Stimulated activated naive CD8-positive, alpha-beta T cell treated with anti-CD3 and anti-CD28 coated beads, Interleukin-15, amount 100 ng/mL, for 72 hours (primary cell): ENCODE measurements around the gene GGTLC1.
"Not testable (repeated sequence)": the region's sequence is repeated elsewhere in the genome, so short reads cannot be mapped to it uniquely, and the experiment has no call there.

Source experiments
- ATAC-seq: fragments of 150-1000 bp; cut with Tn5 transposase; 2 replicates; pipeline ENCODE4 v1.10.0; 2021; ENCODE audit warnings: mild to moderate bottlenecking, moderate library complexity
- DNase-seq, 2 donors: peaks; one replicate each; pipeline ENCODE4 v3.0.0; 2021 to 2022
- H3K27ac Mint-ChIP-seq, 2 donors: one replicate each; pipeline ENCODE4 v1.8.0; 2022; ENCODE audit warnings: mild to moderate bottlenecking in 2 of 2, mixed read lengths in 2 of 2, moderate library complexity in 2 of 2
- H3K27me3 Mint-ChIP-seq: one replicate; pipeline ENCODE4 v1.8.0; 2022; ENCODE audit warnings: mixed read lengths
- H3K4me1 Mint-ChIP-seq: one replicate; pipeline ENCODE4 v1.8.0; 2022; ENCODE audit warnings: mild to moderate bottlenecking, mixed read lengths
- H3K4me3 Mint-ChIP-seq, 2 donors: one replicate each; pipeline ENCODE4 v1.8.0; 2022; ENCODE audit warnings: mild to moderate bottlenecking in 2 of 2, mixed read lengths in 2 of 2, moderate library complexity in 1 of 2
- H3K9me3 Mint-ChIP-seq, 2 donors: one replicate each; pipeline ENCODE4 v1.8.0; 2022; ENCODE audit warnings: mixed read lengths in 2 of 2

GGTLC1 gene

DNA sequence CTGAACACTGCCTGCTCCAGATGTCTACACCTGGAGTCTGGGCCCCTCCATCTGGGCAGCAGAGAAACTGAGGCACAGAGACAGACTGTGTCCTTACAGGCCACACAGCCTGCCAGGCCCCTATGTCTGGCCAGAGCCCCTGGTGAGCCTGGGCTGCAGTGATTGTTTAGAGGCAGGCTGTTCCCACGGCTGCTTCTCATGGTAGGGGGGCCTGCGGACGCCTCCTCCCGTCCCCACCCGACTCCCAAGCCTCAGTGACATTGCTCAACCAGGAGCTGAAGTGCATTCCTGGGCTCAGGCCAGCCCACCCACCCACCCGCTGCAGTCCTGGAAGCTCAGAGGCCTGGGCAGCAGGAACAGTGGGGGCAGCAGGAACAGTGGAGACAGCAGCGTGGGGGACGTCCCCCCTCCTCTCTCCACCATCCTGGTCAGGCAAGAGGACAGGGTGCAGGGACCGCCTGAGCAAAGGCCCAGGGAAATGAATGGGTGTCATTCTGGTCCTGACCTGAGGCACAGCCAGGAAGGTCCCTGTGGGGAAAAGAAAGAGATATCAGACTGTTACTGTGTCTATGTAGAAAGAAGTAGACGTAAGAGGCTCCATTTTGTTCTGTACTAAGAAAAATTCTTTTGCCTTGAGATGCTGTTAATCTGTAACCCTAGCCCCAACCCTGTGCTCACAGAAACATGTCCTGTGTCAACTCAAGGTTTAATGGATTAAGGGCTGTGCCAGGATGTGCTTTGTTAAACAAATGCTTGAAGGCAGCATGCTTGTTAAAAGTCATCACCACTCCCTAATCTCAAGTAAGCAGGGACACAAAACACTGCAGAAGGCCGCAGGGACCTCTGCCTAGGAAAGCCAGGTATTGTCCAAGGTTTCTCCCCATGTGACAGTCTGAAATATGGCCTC is 6.2 kb downstream of the GGTLC1 start:
- H3K27ac Mint-ChIP-seq, H3K9me3 Mint-ChIP-seq, ATAC-seq, DNase-seq, H3K4me1 Mint-ChIP-seq, H3K27me3 Mint-ChIP-seq, H3K4me3 Mint-ChIP-seq: not testable (repeated sequence)

DNA sequence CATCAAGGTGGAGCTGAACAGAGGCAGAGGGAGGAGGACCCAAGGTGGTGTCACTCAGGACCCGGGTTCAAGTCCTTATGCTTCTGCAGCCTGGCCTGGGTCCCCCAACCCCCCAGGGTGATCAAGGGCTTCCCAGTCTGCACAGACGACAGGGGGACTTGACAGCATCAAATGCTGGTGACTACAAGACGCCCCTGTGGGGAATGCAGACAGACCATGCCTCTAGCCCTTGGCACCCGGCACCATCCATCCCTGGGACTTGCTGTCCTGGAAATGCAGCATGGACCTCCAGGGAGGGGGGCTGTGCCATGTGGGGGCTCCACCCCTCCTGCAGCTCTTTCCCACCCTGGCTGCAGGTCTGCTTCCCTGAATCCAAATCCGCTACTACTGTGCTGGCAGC is 7.1 kb downstream of the GGTLC1 start:
- not testable (repeated sequence) for ATAC-seq, DNase-seq, H3K4me1 Mint-ChIP-seq, H3K27ac Mint-ChIP-seq, H3K4me3 Mint-ChIP-seq, H3K27me3 Mint-ChIP-seq, H3K9me3 Mint-ChIP-seq

DNA sequence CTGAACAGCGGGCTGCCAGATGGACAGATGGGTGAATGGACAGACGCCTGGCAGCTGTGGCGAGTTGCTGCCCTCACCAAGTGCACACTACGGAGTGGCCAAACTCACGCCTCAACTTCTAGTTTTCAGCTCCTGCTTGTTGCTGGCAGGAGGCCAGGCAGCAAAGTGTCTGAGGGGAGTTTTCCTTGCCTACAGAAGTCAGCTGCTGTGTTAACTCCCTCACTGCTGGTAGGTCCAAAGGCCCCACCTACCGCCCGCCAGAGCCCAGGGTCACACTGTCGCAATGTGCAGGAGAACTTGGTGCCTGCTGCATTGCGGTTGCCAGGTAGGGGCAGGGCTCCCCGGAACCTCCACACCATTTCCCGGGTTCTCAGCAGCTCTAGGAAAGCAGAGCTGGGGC is 7.6 kb downstream of the GGTLC1 start:
- not testable (repeated sequence) for DNase-seq, ATAC-seq, H3K4me1 Mint-ChIP-seq, H3K9me3 Mint-ChIP-seq, H3K4me3 Mint-ChIP-seq, H3K27me3 Mint-ChIP-seq
- H3K27ac Mint-ChIP-seq: peak overlapping the region in 1 of 2 donors; percentile 74

DNA sequence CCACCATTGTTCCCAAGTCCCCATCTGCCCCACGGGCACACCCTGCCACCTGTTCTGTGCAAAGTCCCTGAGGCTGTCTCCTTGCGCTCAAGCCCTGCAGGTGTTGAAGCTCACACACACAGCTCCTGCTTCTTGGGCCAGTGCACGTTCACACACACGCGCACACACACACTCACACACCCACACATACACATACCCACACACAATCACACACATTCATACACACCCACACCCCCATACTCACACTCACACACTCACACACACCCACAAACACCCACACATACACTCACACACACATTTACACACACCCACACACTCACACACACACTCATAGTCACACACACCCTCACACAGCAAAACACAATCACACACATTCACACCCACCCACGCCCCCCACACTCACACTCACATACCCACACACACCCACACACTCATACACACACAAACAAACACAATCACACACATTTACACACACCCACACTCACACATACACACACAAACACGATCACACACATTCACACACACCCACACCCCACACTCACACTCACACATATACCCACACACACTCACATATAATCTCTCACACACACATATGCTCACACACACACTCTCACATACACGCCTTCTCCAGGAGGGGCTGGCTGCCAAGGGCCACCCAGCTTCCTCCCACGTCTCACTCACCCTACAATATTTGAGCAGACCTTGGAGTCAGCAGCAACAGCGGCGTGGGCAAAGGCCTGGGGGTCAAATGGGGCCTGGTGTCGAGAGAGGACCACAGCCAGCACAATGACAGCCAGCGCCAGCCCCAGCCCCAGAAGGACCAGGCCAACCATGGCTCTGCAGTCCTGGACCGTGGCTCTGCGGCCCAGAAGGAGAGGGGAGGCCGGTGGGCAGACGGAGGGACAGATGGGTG is 8.4 kb downstream of the GGTLC1 start:
- not testable (repeated sequence) for H3K9me3 Mint-ChIP-seq, DNase-seq, H3K4me3 Mint-ChIP-seq, ATAC-seq, H3K27me3 Mint-ChIP-seq, H3K4me1 Mint-ChIP-seq
- H3K27ac Mint-ChIP-seq: peak overlapping the region in 1 of 2 donors; percentile 15

DNA sequence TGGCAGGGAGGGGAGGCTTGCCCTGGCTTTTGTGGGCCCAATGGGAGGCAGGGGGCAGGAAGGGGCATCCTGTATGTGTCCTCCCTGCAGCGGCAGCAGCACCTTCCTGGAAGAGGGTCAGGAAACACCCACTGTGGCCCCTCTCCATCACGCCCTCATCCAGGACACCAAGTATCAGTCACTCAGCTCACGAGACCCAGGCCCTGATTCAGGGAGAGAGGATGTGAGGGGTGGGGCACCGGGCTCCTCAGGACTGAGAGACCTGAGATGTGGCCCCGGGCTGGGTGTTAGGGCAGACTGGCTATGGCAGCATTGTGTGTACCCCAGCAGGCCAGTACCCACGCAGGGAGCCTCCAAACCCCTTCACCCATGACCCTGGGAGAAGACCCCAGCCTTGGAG is 9.2 kb downstream of the GGTLC1 start:
- H3K4me1 Mint-ChIP-seq, H3K9me3 Mint-ChIP-seq, H3K4me3 Mint-ChIP-seq, H3K27me3 Mint-ChIP-seq, H3K27ac Mint-ChIP-seq, ATAC-seq, DNase-seq: not testable (repeated sequence)

DNA sequence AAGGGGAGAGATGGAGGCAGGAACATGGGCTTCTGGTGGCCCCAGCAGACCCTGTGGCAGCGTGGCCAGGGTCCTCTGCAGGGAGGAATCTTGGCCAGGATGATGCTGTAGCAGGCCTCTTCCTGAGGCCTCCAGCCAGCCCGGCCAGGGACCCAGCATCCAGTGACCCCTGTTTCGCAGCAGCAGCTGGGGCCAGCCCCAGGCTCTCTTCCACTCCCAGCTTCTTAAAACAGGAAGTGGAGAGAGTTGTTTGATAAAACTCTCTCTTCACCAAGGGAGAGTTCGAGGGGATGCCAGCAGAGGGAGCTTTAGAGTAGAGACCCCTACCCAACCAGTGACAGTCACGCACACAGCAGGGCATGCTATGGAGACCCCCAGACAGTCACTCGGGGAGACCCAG is 10.1 kb downstream of the GGTLC1 start:
- not testable (repeated sequence) for H3K27me3 Mint-ChIP-seq

GRCh38 chr20:23974966-23975365 is 13.6 kb downstream of the GGTLC1 start:
- no peaks in the 10 kb centered on the region for H3K9me3 Mint-ChIP-seq
- no peak for ATAC-seq
- H3K4me1 Mint-ChIP-seq: no peaks in the 10 kb centered on the region
- DNase-seq: no peak
- peaks cover 10% of the 10 kb centered on the region for H3K27me3 Mint-ChIP-seq
- H3K27ac Mint-ChIP-seq: peak overlapping the region in 1 of 2 donors; percentile 41
- H3K4me3 Mint-ChIP-seq: no peak overlapping the region

More for the DNA sequence above, 10.1 kb downstream of the GGTLC1 start:
- not testable (repeated sequence) for H3K4me3 Mint-ChIP-seq, DNase-seq, ATAC-seq, H3K4me1 Mint-ChIP-seq, H3K9me3 Mint-ChIP-seq, H3K27ac Mint-ChIP-seq

DNA sequence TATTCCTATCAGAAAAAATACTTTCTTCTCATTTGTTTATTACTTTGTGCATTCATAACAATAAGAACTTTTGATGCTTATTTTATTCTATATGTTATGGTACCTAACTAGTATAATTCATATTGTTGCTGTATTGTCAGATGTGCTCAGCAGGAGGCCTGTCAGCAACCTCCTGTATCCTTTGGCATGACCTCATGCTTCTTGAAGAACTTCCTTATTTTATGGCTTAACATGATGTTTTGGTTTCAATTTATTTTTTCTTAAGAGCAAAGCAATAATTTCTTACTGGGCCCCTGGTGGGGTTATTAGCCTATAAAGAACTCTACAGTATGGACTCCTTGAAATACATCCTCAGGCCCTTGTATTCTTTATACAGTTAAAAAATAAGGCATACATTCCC is 17.3 kb downstream of the GGTLC1 start:
- peaks cover 8% of the 10 kb centered on the region for H3K4me1 Mint-ChIP-seq
- no peak overlapping the region for H3K27ac Mint-ChIP-seq
- DNase-seq: no peak
- H3K27me3 Mint-ChIP-seq: peaks cover 10% of the 10 kb centered on the region
- H3K9me3 Mint-ChIP-seq: peaks cover 1 to 3% of the 10 kb centered on the region in 2 donors
- ATAC-seq: no peak
- no peak overlapping the region for H3K4me3 Mint-ChIP-seq

DNA sequence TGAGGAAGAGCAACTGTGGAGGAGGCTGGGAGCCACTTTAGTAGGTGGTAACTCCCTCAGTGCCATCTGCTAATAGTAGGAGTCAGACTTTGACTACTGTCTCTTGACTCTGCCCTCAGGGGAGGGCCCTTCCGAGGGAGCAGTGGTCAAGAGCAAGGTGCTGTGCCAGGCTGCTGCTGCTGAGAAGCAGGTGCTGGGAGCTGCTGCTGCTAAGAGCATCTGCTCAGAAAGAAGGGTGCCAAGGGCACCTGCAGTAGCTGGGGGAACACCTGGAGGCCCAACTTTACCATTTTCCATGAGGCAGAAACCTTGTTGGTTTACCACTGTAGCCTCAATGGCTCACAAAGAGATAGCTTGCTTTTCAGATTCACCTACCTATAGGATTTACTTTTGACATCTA is 18.5 kb downstream of the GGTLC1 start:
- no peak overlapping the region for H3K27ac Mint-ChIP-seq

DNA sequence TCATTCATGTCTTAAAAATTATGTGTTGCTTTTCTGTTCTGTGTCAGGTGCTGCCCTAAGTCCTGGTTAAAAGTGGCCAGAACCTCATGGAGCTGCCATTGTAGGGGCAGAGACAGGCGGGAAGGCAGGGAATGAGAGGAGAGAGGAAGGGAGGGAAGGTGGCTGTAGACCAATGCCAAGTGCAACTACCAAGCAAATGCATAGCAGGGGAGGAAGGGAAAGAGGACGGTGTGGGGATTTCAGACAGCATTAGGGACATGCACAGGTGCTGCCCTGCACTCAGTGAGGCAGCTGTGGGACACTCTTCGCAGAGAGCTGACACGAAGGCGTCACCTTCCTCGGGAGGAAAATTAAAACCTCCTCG is 21.0 kb downstream of the GGTLC1 start:
- no peak overlapping the region for H3K27ac Mint-ChIP-seq
- DNase-seq (no peak), ATAC-seq (no peak)
- peaks cover 8% of the 10 kb centered on the region for H3K4me1 Mint-ChIP-seq
- H3K9me3 Mint-ChIP-seq: peaks cover 9 to 11% of the 10 kb centered on the region in 2 donors
- no peaks in the 10 kb centered on the region for H3K27me3 Mint-ChIP-seq
- H3K4me3 Mint-ChIP-seq: no peak overlapping the region

More for the DNA sequence above, 18.5 kb downstream of the GGTLC1 start:
- DNase-seq: no peak
- Mint-ChIP-seq H3K27me3 (peaks cover 9% of the 10 kb centered on the region), H3K4me3 (no peak overlapping the region), H3K4me1 (peaks cover 8% of the 10 kb centered on the region), H3K9me3 (peaks cover 4 to 11% of the 10 kb centered on the region in 2 donors)
- ATAC-seq: no peak

DNA sequence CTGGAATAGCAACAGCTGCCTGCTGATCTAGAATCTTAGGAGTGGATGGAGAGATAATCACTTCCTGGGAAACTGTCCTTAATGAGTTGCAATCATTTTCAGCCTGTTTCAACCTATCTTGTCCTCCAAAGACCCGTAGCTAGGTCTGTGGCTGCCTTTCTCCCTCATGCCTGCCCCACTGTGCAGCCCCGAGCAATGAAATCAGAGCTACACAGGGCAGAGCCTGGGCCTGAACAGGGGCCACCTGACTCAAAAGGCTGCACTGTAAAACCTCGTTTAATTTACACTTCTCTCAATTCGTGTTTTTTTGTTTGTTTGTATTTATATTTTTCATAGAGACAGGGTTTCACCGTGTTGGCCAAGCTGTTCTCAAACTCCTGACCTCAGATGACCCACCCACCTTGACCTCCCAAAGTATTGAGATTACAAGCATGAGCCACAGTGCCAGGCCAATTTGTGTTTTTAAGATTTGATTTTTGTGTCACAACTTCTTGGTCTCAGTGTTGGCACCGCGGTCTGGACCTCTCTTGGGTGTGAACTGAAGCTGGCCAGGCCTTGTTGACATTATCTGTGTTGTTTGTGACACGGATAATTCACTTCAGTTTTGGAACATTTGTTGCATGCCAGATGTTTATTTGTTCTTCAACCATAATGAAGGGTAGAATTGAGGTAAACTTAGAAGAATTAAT is 21.5 kb downstream of the GGTLC1 start:
- H3K27ac Mint-ChIP-seq: no peak overlapping the region
- peaks cover 9 to 11% of the 10 kb centered on the region in 2 donors for H3K9me3 Mint-ChIP-seq
- peaks cover 8% of the 10 kb centered on the region for H3K4me1 Mint-ChIP-seq
- DNase-seq (no peak), ATAC-seq (no peak)
- H3K4me3 Mint-ChIP-seq: no peak overlapping the region
- no peaks in the 10 kb centered on the region for H3K27me3 Mint-ChIP-seq

DNA sequence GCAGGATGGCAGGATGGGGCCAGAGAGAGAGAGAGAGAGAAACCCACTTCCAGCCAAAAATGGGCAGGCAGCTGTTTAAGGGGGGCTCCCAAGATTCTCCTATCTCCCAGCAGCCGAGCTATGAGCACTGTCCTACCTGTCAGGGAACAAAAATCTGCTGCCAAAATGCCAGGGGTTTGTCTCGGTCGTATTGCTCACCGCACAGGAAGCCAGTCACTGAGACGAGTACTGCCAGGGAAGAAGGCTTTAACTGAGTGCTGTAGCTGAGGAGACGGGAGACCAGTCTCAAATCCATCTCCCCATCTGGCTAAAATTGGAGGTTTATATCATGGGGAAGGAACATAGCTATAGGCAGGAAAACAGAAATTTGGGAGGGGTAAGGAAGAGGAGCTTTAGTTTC is 22.3 kb downstream of the GGTLC1 start:
- no peak overlapping the region for H3K27ac Mint-ChIP-seq
- H3K4me3 Mint-ChIP-seq: no peak overlapping the region
- no peaks in the 10 kb centered on the region for H3K27me3 Mint-ChIP-seq
- DNase-seq: no peak
- no peak for ATAC-seq
- H3K9me3 Mint-ChIP-seq: peaks cover 9 to 11% of the 10 kb centered on the region in 2 donors
- peaks cover 8% of the 10 kb centered on the region for H3K4me1 Mint-ChIP-seq

- ATAC-seq: no peak
- Mint-ChIP-seq H3K27me3 (no peaks in the 10 kb centered on the region), H3K4me3 (no peak overlapping the region)
Measured at GRCh38 chr20:23963941-23964340, 24.6 kb downstream of the GGTLC1 start.

GRCh38 chr20:23962272-23962671 is 26.3 kb downstream of the GGTLC1 start:
- H3K9me3 Mint-ChIP-seq: peaks cover 9 to 11% of the 10 kb centered on the region in 2 donors
- H3K27me3 Mint-ChIP-seq: no peaks in the 10 kb centered on the region
- no peaks in the 10 kb centered on the region for H3K4me1 Mint-ChIP-seq
- H3K27ac Mint-ChIP-seq: no peak overlapping the region
- DNase-seq (no peak), ATAC-seq (no peak)
- H3K4me3 Mint-ChIP-seq: no peak overlapping the region

More at GRCh38 chr20:23963941-23964340, 24.6 kb downstream of the GGTLC1 start:
- no peak overlapping the region for H3K27ac Mint-ChIP-seq
- H3K4me1 Mint-ChIP-seq: peaks cover under 1% of the 10 kb centered on the region
- H3K9me3 Mint-ChIP-seq: peaks cover 9 to 11% of the 10 kb centered on the region in 2 donors
- DNase-seq: no peak

- Mint-ChIP-seq H3K9me3 (peaks cover 0 to 5% of the 10 kb centered on the region in 2 donors), H3K4me3 (no peak overlapping the region), H3K27me3 (no peaks in the 10 kb centered on the region), H3K27ac (no peak overlapping the region), H3K4me1 (no peaks in the 10 kb centered on the region)
- DNase-seq (no peak), ATAC-seq (no peak)
Measured at GRCh38 chr20:23959054-23959453, 29.5 kb downstream of the GGTLC1 start.
